SHP77 treated with DMSO at 0.1 percent for 48 hours (cell line): ENCODE measurements around the gene DNAJC7.

Source experiments
- DNase-seq: peaks from one replicate; lab custom pipeline; 2025; lab: John Stamatoyannopoulos, UW

The DNAJC7 gene

DNA sequence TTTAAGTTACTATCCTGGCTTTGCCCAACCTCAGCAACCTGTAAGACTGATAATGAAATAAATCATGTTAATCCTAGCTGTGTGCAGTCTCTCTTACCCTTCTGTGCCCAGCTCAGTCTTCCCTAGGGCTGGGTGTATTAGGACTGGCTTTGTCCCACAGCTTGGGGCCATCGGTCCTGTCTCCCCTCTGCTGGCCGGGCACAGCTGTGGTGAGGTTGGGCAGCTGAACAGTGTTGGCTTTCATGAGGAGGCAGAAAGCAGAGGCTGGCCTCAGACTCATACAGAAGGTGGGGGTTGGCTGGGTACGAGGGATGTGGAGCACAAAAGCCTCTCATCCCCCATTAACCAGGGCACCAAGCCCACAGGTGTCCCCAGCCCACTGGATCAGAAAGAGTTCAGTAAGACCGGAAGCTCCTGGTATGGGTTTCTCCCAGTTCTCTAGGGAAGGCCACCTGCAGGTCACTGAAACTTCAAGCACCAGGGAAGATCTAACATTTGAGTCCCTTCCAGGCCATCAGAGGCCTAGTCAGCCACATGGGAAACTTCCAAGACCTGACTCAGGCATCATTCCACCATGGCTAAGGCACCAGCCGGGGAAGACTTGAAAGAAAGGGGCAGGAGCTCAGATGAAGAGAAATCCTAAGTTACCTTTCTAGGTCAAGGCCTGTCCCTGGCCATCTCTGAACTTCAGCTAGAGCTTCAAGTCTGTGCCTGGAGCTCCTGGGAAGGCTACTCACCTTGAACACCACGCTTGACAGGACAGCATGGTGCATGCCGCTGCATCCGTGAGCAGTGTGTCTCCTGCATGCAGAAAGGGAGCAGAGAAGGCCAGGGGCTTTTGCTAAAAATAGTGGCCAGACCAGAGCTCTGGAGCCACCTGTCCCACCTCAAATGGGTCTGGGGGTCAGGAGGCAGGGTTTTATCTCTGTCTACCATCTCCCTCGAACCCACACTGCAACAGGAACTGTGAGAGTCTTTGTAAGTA is 41.8 kb downstream of the DNAJC7 start:
- no peak for DNase-seq

DNA sequence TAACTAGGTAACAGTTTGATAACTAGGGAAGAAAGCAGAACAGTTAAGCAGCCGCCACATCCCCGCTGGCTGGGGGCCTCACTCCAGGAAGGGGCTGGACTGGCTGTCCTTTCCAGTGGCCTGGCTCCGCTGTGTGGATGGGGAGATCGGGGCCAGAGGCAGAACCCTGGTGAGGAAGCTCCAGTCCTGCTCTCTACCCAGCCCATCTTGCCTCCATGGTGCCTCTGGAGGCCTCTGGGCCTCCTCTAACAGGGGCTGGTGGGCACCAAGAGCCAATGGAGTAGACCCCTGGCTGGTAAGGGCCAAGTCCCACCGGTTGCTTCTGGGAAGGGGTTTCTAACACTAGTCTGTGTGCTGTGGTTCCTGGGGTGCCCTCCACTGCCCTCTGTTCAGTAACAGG is 42.6 kb downstream of the DNAJC7 start:
- DNase-seq = no peak

GRCh38 chr17:41974031-41974430 is 43.2 kb downstream of the DNAJC7 start:
- no peak for DNase-seq

DNA sequence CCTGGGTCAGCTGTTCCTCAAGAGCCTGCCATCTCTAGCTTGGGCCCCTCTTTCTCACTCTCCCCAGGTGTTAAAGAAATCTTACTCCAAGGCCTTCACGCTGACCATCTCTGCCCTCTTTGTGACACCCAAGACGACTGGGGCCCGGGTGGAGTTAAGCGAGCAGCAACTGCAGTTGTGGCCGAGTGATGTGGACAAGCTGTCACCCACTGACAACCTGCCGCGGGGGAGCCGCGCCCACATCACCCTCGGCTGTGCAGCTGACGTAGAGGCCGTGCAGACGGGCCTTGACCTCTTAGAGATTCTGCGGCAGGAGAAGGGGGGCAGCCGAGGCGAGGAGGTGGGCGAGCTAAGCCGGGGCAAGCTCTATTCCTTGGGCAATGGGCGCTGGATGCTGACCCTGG is 43.8 kb downstream of the DNAJC7 start:
- DNase-seq = no peak

DNA sequence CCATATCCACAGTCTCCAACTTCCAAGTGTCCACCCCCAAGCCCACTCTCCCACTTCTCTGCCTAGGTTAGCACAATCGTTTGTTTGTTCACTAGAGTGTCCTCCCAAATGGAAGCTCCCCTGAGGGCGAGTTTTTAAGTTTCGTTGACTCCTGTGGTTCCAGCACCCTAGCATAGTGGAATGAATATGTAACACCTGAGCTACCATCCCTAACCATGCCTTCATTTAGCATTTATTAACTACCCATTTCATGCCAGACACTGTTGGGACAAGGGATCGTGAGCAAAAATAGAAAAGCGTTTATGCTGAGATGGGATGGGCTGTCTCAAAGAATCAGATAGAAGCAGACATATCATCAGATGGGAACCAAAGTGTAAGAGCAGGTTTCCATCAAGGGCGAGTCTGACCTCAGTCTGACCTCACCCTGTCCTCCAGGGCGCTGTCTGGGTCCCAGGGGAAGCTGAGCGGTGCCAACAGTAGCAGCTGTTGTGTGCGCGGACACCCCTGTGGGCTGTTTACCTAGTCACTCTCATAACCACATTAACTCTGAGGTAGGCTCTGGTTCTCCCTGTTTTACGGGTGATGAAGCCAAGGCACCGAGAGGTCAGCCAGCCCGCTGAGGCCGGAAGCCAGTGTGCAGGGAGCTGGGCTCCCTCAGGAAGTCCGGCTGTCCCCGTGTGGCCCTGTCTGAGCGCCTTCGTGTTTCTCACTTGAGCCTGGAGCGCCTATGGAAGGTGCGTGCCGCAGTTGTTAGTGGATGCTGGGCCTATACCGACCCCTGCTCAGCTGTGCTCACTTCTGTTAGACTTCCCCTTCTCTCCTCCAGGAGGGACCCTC is 44.5 kb downstream of the DNAJC7 start:
- peak; percentile 34 for DNase-seq

DNA sequence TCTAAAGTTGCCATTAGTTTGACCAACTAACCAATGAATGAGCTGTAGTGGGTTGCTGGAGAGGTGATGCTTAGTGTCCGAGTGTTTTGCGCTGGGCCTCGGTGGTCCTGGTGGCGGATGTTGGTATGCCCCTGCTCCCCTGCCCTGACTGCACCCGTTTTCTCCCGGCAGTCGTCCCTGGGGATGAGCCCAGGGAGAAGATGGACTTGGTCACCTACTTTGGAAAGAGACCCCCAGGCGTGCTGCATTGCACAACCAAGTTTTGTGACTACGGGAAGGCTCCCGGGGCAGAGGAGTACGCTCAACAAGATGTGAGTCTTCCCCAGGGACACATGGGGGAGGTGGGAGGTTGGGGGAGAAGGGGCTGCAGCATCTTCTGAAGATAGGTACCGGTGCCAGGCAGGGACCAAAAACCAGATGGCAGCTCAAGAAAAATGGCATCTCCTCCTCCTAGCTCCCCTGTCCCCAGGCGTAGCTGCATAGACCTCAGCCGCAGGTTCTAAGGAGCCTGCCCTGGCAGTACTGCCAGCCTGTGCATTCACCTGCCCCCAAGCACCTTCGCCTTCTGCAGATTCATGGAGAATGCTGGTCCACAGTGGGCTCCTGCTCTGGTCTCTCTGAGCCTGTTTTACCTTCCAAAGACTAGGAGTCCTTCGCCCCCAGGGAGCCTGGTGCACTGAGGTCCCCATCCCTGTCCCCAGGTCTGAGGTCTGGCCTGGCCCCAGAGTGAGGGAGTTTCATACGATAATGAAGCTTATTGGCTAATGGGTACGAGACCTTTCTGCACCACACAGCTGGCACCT is 45.3 kb downstream of the DNAJC7 start:
- DNase-seq = no peak

DNA sequence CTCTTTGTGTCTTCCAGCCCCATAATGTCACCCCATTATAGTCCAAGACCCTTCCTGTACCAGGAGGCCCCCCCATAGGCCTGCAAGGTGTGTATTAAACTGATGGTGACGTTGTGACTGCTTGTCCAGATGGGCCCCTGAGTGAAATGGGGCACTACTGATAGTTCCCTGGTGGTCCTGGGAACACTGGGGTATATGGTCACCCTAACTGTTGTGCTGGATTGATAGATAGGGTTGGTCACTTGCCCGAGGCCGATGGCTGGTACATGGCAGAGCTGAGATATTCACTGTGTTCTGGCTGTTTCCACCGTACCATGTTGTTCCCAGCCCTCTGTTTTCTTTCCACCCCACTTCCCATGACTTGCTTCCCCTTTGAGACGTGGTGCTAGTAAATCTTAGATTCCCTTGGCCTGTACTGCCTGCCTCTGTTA is 46.3 kb downstream of the DNAJC7 start:
- DNase-seq = no peak

- no peak for DNase-seq
Measured at GRCh38 chr17:41968676-41969075, 48.6 kb downstream of the DNAJC7 start.

GRCh38 chr17:41967921-41968578 is 49.2 kb downstream of the DNAJC7 start:
- no peak for DNase-seq

DNA sequence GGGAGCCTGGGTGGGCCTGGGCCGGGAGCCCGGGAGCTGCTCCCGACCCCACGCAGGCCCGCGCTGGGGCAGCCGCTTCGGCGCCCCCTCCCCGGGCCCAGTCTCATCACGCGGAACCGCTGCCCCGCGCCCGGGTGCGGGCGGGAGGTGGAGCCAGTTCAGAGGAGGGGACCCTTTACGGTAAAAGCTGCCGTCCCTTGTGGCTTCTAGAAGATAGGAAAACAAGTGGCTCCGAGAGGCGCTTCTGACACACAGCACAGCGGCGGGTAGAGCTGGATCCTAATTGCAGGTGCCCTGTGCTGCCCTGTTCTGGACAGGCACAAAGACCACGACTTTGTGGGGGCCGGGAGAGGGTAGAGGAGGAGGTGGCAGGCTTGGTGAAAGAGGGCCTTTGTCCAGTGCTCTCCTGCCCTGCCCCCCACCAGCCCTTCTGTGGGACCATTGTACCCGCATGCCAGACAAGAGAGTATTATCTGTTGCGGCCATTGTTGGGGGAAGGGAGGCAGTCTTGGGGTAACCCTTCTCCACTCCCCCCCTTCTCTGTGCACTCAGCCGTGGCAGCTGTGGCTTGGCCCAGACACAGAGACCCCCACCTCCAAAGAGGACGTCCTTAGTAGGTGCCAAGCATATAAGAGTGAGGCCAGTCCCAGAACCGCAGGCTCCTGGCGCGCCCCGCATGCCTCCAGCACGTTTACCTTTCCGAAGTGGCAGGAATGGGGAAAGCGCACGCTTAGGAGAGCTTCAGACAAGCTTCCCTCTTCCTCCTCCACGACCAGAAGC is 49.9 kb downstream of the DNAJC7 start:
- no peak for DNase-seq

DNA sequence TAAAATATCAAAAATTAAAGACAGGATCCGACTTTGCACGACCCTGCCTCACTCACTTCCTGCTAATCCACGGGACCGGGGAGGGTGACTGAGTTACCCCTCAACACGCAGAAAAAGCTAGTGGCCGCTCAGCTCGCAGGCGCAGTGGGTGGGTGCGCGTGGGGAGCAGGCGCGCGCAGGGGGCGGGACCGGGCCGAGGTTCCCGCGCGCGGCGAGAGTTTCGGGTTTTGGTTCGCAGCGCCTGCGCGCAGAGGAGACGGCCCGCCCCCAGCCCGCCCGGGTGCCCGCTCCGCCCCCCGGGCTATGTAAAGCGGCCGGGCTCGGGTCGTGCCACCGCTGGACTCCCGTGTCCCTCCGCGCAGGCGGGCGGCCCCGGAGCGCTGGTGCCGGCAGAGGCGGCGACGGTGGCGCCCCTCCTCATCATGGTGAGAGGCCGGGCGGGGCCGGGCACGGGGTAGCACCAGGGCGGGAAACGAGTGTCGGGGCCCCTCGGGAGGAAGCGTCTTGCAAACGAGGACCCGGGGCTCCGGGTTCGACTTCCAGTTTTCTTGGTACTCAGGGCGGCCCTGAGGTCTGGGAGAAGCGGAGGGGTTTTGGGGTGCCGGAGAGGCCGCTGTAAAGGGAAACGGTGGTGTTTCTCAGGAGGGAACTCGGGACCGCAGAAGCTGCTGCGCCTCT is 50.6 kb downstream of the DNAJC7 start, which contains the start of gene CNP:
Gene CNP (plus strand): TSS at position 333 of the 678 bp plus-strand sequence. CDS start 90 bp downstream, at position 423.
- peak; percentile 62 for DNase-seq

DNA sequence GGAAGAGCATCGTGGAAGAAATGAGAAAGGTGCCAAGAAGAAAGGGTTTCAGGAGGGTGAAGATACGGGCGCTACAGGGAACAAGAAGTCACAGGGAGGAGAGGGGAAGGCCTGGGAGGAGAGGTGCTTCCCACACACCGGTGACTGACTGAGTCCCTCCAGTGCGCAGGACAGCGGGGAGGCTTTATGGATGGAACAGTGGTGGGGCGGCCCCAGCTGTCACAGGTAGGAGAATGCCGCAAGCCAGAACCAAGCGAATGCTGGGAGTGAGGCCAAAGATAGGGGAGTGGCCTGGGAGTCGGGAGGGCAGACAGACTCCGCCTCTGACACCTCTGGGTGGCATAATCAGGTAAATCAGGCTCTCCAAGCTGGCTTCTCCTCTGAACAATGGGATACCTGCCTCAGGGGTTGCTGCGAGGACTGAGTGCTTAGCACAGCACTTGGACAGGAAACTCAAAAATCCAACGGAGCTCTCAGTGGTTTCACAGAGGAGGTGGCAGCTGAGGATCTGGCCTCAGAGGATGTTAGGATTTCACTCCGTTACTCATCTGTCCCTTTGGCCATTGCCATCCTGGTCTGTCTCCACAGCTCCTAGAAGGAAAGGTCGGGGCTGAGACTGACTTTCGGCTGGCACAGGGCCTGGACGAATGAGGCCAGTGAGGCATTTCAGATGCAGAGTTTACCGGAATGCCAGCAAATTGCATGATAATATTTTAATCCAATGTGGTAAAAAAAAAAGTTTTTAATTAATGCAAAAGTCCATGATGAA is 51.4 kb downstream of the DNAJC7 start:
- peak; percentile 53 for DNase-seq

- DNase-seq = peak; percentile 12
Measured at GRCh38 chr17:41962768-41963434, 54.3 kb downstream of the DNAJC7 start.

DNA sequence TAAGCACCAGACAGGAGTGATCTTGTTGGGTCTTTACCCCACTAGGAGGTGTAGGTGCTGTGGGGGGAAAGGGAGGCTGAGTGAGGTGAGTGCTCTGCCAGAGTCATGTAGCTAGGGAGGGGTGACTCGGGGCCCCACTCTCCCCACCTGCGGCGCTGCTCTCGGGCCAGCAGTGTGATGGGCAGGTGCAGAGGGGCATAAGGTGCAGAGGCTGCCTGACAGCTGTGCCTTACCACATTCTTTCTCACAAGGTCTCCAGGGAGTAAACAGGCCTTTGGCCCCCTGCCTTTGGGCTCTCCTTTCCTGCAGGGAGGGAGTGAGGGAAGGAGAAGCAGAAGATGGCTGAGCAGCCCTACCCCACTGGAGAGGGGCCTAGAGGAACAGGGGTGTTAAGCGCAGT is 55.1 kb downstream of the DNAJC7 start:
- DNase-seq = no peak

- DNase-seq = peak; percentile 57
Measured at GRCh38 chr17:41959336-41960095, 57.7 kb downstream of the DNAJC7 start.

DNA sequence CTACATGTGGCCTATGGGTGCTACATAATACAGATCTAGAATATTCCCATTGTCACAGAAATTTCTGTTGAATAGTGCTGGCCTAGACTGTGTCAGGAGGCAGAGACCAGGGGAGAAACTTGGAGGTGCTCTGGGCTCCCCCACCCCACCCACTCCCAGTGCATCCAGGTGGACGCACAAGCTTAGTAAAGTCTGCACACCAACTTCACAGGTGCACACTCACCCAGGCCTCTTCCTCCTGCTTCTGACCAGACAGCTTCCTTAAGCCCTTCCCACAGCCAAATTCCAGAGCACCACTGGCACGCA is 58.3 kb downstream of the DNAJC7 start:
- no peak for DNase-seq

GRCh38 chr17:41957869-41958439 is 59.3 kb downstream of the DNAJC7 start:
- DNase-seq = no peak
